Esophagus (tissue), 2 donors: Measurements from ENCODE around the gene CLEC18A. TPM values are rescaled to one million over a fixed set of nuclear protein-coding genes. Genes with fewer than 3 reads are reported as not detected.
"Not testable (repeated sequence)": the region's sequence is repeated elsewhere in the genome, so short reads cannot be mapped to it uniquely, and the experiment has no call there.

Source experiments
- H3K27ac ChIP-seq, 2 donors: one replicate each; pipeline ENCODE4 v1.5.1; 2013; ENCODE audit warnings: low read depth in 2 of 2, mild to moderate bottlenecking in 2 of 2, inconsistent platforms in 1 of 2, low read length in 1 of 2, moderate library complexity in 1 of 2
- H3K27me3 ChIP-seq, 2 donors: one replicate each; pipeline ENCODE4 v1.6.1; 2013; ENCODE audit warnings: low read length in 2 of 2, control low read depth in 1 of 2, mild to moderate bottlenecking in 1 of 2; ENCODE audit not compliant: insufficient read depth in 2 of 2, control insufficient read depth in 1 of 2
- H3K36me3 ChIP-seq, 2 donors: one replicate each; pipeline ENCODE4 v1.6.1; 2013; ENCODE audit warnings: low read length in 1 of 2; ENCODE audit not compliant: control insufficient read depth in 2 of 2, insufficient read depth in 2 of 2
- H3K4me1 ChIP-seq, 2 donors: one replicate each; pipeline ENCODE4 v1.6.1; 2013; ENCODE audit warnings: low read length in 1 of 2; ENCODE audit not compliant: control insufficient read depth in 2 of 2, insufficient read depth in 2 of 2
- H3K4me3 ChIP-seq, 2 donors: one replicate each; pipeline ENCODE4 v1.5.1; 2013; ENCODE audit warnings: low read length in 2 of 2, mild to moderate bottlenecking in 2 of 2, low read depth in 1 of 2, moderate library complexity in 1 of 2
- H3K9me3 ChIP-seq, 2 donors: one replicate each; pipeline ENCODE4 v1.6.1; 2013; ENCODE audit warnings: mild to moderate bottlenecking in 2 of 2, low read depth in 1 of 2, low read length in 1 of 2, moderate library complexity in 1 of 2; ENCODE audit not compliant: control insufficient read depth in 2 of 2, insufficient read depth in 1 of 2
- WGBS, 2 donors: extraction: QIAGEN DNeasy Blood & Tissue Kit; methylation state at CpG; one replicate each; pipeline ENCODE4 v1.1.7; 2013; 5-methylcytosine and 5-hydroxymethylcytosine counted together
- polyA plus RNA-seq, 2 donors: library from polyadenylated mRNA; stranded (reverse); fragments of 200-250 nt; gene quantifications; one replicate each; pipeline ENCODE4 v1.2.3, GENCODE V29; 2013
- donor health status: healthy with polysubstance abuse.
- donor health status: Bipolar disorder and iron deficiency.

The CLEC18A gene
- polyA plus RNA-seq, result 1 to 10 TPM in 1 of 2 donors, under 1 TPM in 1; 0.92 to 1.4 TPM

DNA sequence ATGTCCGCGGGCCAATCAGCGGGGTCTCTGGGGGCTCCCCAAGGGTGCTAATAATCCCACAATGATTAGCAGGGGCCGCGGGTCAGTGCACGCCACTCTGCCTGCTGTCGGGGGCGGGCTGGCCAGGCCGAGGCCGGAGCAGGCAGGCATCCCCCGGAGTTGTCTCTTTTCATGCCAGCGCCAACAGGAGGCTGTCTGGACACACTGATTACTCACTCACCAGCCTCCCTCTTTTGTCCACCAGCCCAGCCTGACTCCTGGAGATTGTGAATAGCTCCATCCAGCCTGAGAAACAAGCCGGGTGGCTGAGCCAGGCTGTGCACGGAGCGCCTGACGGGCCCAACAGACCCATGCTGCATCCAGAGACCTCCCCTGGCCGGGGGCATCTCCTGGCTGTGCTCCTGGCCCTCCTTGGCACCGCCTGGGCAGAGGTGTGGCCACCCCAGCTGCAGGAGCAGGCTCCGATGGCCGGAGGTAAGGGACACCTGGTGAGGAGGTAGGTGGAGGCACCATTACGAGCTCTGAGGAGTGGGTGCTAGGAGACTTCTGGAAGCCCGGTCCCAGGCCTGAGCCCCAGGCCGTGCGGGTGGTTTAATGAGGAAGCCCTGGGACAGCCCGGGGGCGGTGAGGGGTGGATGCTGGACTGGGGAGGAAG lies at the start of gene CLEC18A:
Gene CLEC18A, plus strand, starts transcription at position 318 of the 655 bp plus-strand sequence. Its CDS starts 33 bp downstream, at position 351.
- H3K4me3 ChIP-seq, H3K4me1 ChIP-seq, H3K9me3 ChIP-seq, H3K36me3 ChIP-seq, H3K27me3 ChIP-seq, H3K27ac ChIP-seq: not testable (repeated sequence)
- 66 to 77% methylated on average over 5 to 9 of the region's 26 CpGs for WGBS, 2 donors

GRCh38 chr16:69903865-69904415 lies 47.2 kb upstream of the CLEC18A start:
- Histone ChIP-seq H3K4me3 (no peak overlapping the region), H3K4me1 (no peaks in the 10 kb centered on the region), H3K27ac (no peak overlapping the region), H3K36me3 (peaks cover 0 to 6% of the 10 kb centered on the region in 2 donors), H3K9me3 (no peaks in the 10 kb centered on the region), H3K27me3 (no peaks in the 10 kb centered on the region)
- WGBS, 2 donors, result 84 to 89% methylated on average over 8 of the region's 8 CpGs

DNA sequence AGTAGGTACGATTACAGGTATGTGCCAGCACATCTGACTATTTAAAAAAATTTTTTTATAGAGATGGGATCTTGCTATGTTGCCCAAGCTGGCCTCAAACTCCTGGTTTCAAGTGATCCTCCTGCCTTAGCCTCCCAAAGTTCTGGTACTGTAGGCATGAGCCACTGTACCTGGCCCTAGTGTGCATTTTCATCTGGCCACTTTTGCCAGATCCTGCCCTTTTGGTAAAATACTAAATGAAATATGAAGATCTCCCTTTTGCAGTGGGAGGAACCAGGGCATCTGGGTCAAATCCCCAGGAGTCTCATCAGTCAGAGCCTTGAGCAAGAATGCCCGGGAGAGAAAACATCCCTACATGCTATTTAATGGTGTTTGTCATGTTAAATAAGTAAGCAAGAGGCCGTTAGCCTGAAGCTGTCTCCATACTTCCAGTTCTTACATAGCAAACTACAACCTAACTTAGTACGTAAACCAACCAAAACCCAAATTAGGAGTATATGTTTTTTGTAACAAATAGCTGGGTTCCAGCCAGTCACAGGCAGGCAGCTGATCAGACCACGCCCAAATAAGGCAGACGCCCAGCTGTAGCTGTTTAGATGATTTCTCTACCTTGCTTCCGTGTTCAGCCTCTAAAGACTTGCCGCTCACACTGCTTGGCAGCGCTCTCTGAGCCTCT lies 46.5 kb upstream of the CLEC18A start:
- Histone ChIP-seq H3K27me3 (no peaks in the 10 kb centered on the region), H3K4me3 (no peak overlapping the region), H3K36me3 (peaks cover 0 to 7% of the 10 kb centered on the region in 2 donors), H3K4me1 (no peaks in the 10 kb centered on the region), H3K27ac (no peak overlapping the region), H3K9me3 (no peaks in the 10 kb centered on the region)
- WGBS, 2 donors, result 85 to 88% methylated on average over 9 of the region's 9 CpGs

DNA sequence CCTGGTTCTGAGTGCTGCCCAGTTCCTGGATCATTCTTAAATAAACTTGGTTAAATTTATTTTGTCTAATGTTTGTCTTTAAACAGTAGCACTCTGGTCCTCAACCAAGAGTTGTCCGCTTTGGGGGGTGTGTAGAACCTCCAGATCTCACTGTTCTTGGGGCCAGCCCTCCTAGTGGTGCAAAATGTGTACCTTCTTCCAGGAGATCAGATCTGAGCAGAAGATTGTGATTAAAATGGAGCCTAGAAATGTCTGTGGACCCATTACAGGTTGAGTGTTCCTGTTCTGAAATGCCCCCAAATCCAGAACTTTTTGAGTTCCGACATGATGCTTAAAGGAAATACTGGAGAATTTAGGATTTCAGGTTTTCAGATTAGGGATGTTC lies 46.0 kb upstream of the CLEC18A start:
- Histone ChIP-seq H3K36me3 (peaks cover 0 to 7% of the 10 kb centered on the region in 2 donors), H3K4me3 (no peak overlapping the region), H3K9me3 (no peaks in the 10 kb centered on the region), H3K27ac (no peak overlapping the region), H3K4me1 (no peaks in the 10 kb centered on the region), H3K27me3 (no peaks in the 10 kb centered on the region)
- WGBS, 2 donors, result 76 to 79% methylated on average over 2 of the region's 2 CpGs

- H3K4me3 ChIP-seq, result no peak overlapping the region
- H3K9me3 ChIP-seq, result no peaks in the 10 kb centered on the region
- peaks cover 0 to 15% of the 10 kb centered on the region in 2 donors for H3K36me3 ChIP-seq
- H3K27me3 ChIP-seq, result no peaks in the 10 kb centered on the region
- no peaks in the 10 kb centered on the region for H3K4me1 ChIP-seq
- WGBS, 2 donors, result 93% methylated on average over 6 of the region's 6 CpGs
- no peak overlapping the region for H3K27ac ChIP-seq
These were observed 44.2 kb upstream of the CLEC18A start for GRCh38 chr16:69906838-69907401.

GRCh38 chr16:69909043-69909442 lies 42.1 kb upstream of the CLEC18A start:
- Histone ChIP-seq H3K27ac (no peak overlapping the region), H3K27me3 (no peaks in the 10 kb centered on the region), H3K9me3 (no peaks in the 10 kb centered on the region), H3K4me1 (no peaks in the 10 kb centered on the region), H3K4me3 (no peak overlapping the region), H3K36me3 (peaks cover 0 to 15% of the 10 kb centered on the region in 2 donors)
- 95 to 98% methylated on average over 8 of the region's 8 CpGs for WGBS, 2 donors

- Histone ChIP-seq H3K4me1 (no peaks in the 10 kb centered on the region), H3K27ac (no peak overlapping the region), H3K4me3 (no peak overlapping the region), H3K27me3 (no peaks in the 10 kb centered on the region), H3K9me3 (no peaks in the 10 kb centered on the region), H3K36me3 (peaks cover 0 to 15% of the 10 kb centered on the region in 2 donors)
- 88 to 93% methylated on average over 7 of the region's 7 CpGs for WGBS, 2 donors
These were observed 41.4 kb upstream of the CLEC18A start for GRCh38 chr16:69909760-69910159.

DNA sequence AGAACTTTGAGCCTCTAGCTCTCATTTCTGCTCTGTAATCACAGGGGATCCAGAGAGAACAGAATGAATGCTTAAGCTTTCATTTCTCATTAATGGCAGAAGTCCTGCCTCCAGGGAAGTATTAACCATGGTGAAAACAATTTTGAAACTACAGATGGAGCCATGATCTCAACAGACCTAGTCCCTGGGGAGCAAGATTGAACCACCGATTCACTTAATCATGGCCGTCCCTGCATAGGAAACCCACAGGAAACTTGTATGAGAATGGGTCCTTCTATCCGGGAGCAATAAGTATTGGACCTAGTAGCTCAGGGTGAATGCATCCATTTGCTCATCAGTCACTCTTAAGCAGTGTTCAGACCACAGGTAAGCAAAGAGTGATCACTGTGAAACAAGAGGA lies 40.2 kb upstream of the CLEC18A start:
- Histone ChIP-seq H3K27ac (no peak overlapping the region), H3K27me3 (no peaks in the 10 kb centered on the region), H3K36me3 (peaks cover 0 to 15% of the 10 kb centered on the region in 2 donors), H3K4me1 (no peaks in the 10 kb centered on the region), H3K9me3 (no peaks in the 10 kb centered on the region), H3K4me3 (no peak overlapping the region)
- WGBS, 2 donors, result 62 to 68% methylated on average over 3 of the region's 3 CpGs

DNA sequence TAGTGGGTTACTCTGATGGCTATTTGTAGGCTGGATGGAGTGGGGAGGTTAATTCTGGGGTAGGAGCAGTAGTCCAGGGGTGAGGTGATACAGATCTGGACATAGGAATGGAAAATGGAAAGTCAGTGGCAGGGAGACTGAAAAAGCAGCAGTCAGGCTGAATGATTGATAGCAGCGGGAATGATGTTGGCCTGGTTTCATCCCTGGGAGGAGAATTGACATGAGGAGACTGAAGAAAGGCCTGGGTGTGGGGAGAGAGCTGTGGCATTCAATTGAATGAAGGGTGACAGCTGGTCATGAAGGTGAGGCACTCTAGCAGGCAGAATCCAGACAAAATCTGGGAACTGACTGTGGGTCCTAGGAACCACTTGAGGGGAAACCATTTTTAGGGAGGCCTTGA lies 34.7 kb upstream of the CLEC18A start:
- H3K27me3 ChIP-seq, result no peaks in the 10 kb centered on the region
- H3K4me3 ChIP-seq, result no peak overlapping the region
- no peaks in the 10 kb centered on the region for H3K9me3 ChIP-seq
- peaks cover 0 to 7% of the 10 kb centered on the region in 2 donors for H3K36me3 ChIP-seq
- 88 to 89% methylated on average over 1 of the region's 1 CpG for WGBS, 2 donors
- H3K4me1 ChIP-seq, result no peaks in the 10 kb centered on the region
- H3K27ac ChIP-seq, result no peak overlapping the region
